Stimulated activated CD8-positive, alpha-beta memory T cell treated with anti-CD3 and anti-CD28 coated beads, Interleukin-4, amount 100 ng/mL, for 24 hours (primary cell): Measurements from ENCODE around the gene SBK2.

Experiments used
- DNase-seq: peaks from one replicate; pipeline ENCODE4 v3.0.0-alpha.2; 2020; ENCODE audit warnings: low read depth

Gene SBK2

DNA sequence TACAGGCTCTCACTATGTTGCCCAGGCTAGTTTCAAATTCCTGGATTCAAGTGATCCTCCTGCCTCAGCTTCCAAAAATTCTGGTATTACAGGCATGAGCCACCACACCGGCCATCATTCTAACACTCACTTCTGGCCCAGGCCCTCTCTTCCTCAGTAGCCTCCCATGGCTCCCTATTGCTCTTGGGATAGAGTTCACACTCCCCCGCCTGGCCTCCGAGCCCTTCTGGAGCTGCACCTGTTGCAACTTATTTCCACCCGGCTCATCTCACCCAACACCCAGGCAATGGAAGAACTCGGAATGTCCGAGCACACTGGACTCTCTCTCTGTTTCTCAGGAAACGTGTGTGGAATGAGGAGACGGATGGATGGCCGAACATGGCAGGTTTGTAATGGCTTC, 17.4 kb upstream of the SBK2 start:
- no peak for DNase-seq

DNA sequence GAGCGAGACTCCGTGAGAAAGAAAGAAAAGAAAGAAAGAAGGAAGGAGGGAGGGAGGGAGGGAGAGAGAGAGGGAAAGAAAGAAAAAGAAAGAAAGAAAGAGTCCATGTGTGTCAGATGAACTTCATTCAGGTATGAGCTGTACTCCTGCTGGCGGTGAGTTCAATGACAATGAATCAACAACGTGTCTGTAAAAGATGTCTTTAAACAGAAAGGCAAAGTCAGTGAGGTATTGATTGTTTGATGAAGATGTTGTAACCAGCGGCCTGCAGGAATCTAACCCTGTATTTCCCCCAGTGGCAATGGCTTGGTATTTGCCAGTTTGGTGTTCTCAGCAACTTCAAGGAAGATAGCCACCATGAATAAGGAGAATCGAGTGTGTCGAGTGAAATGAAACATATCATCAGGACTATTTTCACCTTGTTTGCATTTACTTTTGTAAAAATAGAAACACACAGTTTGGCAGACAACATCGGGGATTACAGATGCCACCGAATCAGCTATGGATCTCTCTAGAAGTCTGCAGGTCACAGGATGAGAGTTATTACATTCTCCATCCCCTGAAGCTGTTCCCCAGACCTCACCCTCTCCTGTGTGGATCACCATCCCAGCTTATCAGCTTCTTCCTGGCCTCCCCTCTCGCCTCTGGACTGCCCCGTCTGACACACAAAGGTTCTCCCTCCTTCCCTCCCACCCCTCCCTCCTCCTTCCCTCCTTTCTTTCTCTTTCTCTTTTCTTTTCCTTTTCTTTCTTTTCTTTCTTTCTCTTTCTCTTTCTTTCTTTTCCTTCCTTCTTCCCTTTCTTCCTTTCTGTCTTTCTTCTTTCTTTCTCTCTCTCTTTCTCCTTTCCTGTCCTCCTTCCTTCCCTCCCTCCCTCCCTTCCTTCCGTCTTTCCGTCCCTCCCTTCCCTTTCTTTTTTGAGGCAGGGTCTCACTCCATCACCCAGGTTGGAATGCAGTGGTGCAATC, 16.6 kb upstream of the SBK2 start:
- no peak for DNase-seq

DNA sequence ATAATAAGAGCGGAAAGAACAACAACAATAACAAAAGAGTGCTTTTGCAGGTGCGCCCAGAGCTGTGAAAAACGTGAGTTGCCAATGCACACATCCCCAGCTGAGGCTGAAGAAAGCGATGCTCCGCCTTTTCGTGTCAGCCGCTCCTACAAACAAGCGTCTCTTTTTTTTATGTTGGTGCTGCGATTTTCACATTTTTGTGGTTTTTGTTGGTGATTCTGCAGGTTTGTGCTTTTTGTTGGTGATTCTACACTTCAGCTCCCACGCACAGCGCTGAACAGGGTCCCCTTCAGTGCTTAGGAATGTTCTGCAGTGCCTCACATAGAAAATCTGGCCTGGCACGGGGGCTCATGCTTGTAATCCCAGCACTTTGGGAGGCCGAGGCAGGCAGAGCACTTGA, 15.7 kb upstream of the SBK2 start:
- no peak for DNase-seq

DNA sequence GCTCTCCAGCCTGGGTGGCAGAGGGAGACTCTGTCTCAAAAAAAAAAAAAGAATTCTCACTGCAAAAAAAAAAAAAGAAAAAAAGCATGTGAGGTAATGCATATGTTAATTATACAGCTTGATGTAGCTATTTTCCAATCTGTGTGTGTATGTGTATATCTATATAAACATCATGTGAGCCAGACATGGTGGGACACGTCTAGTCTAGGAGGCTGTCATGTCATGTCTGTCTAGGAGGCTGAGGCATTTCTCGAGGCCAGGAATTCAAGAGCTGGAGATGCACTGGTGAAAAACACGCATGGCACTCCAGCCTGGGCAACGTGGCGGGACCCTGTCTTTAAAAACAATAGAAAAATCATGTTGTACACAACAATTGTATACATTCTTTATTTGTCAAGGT, 15.3 kb upstream of the SBK2 start:
- no peak for DNase-seq

DNA sequence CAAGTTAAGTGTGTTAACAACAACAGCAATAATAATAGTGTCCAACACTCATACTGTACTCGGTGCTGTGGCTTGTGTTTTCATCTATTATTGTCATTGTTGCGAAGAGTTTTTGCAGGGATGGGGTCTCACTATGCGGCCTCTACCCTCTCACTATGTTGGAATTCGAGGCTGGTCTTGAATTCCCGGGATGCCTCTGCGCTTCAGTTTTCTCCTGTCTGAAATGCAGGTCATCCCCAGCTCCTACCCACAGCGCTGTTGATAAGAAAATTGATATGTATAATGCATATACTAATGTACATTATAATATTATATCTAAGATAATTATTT, 13.4 kb upstream of the SBK2 start:
- no peak for DNase-seq

DNA sequence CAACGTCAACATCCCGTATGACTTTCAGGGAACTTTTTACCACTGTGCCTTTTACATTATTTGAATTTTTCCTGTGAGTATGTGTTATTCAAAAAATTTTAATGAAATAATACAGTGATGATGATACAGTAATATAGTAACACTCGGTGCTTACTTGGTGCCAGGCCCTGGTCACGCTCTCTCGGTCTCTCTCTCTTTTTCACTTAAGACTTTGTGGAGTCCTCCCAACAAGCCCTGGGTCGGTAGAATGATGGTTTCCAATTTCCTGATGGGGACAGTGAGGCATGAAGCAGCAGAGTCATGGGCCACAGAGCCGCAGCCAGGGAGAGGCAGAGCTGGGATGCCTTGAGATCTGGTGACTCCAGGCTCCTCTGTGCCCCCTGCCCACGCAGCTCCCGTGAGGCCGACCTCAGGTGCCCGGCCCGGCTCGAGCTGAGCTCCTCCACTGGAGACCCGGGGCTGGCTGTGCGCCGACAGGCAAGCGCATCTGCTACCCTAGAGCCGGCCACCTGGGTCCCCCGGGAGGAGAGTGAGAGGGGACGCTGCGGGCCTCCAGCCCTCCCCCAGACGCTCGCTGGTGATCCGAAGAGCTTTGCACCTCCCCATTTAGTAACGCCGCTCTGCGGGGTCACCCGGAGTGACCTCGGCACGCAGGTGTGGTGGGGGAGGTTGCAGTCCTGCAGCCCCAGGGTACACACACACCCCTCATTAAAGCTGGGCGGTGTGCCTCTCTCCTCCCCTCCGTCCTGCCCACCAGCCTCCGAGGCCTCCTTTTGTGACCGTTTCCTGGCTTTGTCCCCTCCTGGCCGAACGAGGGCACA, 12.8 kb upstream of the SBK2 start:
- no peak for DNase-seq

DNA sequence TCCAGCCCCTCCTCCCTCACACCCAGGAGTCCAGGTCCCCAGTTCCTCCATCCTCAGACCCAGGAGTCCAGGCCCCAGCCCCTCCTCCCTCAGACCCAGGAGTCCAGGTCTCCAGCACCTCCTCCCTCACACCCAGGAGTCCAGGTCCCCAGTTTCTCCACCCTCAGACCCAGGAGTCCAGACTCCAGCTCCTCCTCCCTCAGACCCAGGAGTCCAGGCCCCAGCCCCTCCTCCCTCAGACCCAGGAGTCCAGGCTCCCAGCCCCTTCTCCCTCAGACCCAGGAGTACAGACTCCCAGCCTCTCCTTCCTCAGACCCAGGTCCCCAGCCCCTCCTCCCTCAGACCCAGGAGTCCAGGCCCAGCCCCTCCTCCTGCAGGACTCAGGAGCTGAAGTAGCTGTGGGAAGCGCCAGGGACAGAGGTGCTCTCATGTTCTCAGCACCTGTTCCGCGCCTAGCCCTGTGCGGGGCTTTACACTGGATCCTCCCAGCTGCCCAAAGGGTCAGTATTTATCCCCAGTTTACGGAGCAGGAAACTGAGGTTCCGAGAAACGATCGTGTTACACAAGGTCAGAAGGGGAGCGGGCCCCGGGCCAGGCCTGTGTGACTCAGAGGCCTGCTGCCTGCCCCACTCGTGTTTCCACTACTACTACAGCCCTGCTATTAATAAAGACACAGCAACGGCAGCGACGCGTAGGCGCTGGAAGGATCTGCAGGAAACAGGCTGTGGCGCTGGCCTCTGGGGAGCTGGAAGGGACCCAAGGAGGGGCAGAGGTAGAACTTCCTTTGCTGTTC, 10.1 kb upstream of the SBK2 start:
- no peak for DNase-seq

DNA sequence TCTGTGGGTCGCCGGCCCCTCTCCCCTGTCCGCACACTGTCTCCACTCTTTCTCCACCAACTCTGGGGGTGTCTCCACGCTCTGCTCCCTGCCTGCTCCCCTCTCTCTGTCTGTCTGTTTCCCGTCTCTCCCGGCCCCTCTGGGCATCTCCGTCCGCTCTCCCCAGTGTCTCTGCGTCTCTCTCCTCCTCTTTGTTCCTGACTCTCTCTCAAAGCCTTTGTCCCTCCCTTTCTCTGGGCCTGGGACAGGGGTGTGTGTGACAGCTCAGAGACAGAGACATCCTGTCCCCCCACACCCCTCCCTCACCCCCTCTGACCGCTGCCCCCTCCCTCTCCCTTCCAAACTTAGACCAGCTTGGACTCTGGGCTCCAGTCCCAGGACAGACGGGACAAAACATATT, 9.1 kb upstream of the SBK2 start:
- no peak for DNase-seq

DNA sequence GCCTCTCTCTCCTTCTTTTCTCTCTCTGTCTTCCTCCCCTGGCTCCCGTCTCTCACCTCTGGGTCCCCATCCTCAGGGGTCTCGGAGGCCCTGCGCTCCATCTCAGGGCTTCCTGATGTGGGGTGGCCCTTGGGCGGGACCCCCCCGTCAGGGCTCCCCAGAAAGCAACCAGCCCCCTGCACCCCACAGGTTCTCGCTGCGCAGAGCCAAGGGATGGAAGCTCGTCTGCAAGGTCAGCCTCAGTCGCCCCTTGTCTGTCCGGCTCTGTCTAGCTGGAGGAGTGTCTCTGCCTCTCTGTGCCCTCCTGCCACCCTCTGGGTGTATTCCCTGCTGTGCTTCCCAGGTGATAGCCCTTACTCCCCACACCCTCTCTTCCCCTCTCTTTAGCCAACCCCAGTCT, 8.5 kb upstream of the SBK2 start, which contains the start of gene SBK3:
Gene SBK3 (minus strand): TSS at position 101 of the 400 bp plus-strand sequence. CDS start 0 bp downstream, at position 101.
- no peak for DNase-seq

DNA sequence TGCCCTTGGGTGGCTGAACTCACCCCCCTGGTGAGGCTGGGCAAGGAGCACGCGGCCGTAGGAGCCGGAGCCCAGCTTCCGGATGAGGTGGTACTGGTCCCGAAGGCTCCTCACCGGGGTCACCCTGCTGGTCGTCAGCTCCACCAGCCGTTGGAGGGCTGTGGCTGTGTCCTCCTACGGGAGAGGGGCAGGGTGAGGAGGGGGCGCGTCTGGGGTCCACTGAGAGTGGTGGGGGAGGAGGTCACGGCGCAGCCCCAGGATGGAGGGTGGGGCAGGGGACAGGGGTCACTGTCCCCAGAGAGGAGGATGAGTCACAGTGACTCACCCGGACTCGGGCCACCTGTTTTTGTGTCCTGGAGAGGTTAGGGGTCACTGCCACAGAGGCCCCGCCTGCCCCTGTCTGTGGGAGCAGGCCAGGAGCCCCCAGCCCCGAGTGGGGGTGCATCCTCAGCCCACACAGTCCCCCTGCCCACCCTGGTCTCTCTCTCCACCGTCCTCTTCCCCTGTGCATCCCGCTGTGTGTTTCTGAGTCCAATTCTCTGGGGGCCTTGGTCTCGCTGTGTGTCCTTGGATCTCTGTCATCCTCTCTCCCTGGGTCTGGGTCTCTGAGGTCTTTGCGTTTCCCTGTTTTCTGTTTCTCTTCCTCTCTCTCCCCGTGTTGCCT, 8.0 kb upstream of the SBK2 start:
- DNase-seq: no peak

DNA sequence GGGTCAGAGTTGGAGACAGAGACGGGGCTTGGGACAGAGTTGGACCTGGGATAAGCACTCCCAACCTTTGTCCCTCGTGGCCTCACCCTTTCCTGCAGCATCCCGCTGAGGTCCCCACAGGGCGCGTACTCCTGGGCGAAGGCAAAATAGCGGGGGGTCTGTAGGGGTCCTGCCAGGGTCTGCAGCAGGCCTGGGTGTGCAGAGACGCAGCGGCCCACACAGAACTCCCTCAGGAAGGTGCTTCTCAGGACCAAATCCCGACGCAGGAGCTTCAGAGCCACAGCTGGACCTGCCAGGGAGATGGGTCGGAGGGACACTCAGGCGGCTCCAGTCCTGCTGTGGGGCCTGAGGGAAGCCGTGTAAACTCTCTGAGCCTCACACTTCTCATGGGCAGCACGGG, 7.1 kb upstream of the SBK2 start:
- DNase-seq: no peak

DNA sequence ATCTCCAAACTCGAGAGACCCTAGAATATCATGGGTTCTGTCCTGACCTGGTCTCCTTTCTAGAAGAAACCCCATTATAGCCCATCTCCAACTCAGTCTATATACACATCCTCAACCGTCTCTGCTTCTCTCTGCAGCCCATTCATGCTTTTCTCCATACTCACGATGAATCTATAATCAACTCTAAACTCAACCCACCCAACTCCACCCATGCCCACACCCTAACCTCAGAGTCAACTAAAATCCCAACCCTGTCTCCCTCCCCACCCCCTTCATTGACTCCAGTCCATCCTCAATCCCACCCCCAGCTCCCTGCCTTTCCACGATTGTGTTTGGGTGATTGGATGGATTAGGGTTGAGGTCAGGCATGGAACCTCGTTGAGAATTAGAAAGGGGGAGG, 6.6 kb upstream of the SBK2 start:
- no peak for DNase-seq

DNA sequence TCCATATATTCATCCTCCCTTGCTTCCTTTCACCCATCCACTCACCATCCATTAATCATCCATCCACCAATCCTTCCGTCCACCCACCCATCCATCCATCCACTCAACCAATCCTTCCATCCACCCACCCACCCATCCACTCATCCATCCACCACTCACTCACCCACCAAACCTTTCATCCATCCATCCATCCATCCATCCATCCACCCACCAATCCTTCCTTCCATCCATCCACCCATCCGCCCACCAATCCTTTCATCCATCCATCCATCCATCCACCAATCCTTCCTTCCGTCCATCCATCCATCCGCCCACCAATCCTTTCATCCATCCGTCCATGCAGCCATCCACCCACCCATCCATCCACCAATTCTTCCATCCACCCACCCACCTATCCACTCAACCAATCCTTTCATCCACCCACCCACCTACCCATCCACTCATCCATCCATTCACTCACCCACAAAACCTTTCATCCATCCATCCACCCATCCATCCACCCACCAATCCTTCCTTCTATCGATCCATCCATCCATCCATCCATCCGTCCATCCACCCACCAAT, 5.4 kb upstream of the SBK2 start:
- DNase-seq: no peak

DNA sequence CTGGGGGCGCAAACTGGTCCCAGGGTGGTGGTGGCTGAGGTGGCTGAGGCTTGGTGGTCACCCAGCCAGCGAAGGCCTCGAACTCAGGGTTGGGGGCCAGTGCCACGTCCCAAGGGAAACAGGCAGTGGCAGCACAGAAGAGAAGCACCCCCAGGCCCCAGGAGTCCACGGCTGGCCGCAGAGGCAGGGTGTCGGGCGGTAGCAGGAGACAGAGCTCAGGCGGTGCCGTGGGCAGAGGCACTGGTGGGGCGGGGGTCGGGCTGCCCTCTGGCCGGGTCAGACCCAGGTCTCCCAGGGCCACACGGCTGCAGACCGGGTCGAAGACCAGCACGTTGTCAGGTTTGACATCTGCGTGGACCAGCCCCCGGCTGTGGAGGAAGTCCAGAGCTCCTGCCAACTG, 4.2 kb upstream of the SBK2 start:
- no peak for DNase-seq

DNA sequence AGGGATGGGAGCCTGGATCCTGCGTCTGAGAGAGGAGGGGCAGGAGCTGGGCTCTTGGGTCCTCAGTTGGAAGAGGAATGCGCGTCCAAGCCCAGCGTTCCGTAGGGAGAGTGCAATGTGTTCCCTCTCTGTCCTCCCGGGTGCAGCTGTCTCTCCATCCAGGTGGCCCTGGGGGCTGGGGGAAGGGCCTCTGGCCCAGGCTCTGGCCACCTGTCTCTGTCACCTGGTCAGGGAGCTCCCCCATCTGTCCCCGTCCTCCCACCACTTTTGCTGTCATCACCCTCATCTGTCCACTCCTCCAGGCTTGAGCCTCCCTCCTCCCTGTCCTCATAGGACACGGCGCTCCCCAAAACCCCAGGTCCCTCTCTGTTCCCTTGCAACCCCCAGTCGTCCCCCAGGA, 3.7 kb upstream of the SBK2 start:
- no peak for DNase-seq

DNA sequence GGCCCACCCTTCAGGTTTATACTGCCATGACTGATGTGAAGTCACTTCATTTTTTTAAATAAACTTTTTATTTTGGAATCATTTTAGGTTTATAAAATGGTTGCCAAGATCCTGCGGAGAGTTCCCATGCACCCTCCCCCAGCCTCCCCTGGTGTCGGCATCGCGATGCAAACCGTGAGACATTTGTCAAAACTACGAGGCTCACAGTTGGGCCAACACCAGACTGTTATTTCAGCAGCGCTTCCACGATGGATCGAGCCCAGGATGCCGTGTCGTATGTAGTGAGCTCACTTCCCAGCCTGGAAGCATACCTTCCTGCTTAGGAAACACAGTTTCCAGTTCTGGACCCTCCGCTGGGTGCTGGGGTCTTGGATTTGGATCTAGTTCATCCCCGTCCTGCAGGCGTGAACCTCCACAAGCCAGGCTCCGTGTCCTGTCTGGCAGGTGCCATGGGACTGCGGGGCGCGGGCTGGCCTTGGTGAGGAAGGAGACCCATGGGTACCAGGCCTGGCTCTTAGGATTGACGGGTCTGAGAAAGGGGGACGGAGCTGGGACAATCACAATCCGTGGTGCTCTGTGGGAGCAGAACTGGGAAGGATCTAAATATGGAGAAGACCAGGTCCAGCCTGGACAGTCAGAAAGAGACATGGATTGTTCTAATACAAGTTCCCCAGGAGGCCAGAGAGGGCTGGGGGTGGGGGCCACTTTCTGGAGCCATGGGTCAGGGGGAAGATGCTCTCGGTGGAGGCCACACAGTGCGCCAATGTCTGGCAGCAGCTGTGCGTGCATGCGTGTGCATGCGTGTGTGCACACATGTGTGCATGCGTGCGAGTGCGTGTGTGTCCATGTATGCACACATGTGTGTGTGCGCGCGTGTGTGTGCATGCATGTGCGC, 2.4 kb upstream of the SBK2 start:
- DNase-seq: no peak

DNA sequence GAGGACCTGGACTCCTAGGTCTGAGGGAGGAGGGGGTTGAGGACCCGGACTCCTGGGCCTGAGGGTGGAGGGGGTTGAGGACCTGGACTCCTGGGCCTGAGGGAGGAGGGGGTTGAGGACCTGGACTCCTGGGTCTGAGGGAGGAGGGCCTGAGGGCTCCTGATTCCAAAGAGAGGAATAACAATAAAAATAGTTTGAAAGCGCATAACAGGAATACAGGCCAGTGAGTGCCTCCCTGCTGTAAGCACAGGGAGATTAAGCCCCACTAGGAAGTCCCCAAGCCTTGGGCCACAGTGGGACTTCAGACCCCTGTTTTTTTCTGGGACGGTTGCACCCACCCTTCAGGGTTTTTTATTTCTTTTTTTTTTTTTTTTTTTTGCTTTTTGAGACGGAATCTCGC, 1.2 kb upstream of the SBK2 start:
- DNase-seq: no peak

DNA sequence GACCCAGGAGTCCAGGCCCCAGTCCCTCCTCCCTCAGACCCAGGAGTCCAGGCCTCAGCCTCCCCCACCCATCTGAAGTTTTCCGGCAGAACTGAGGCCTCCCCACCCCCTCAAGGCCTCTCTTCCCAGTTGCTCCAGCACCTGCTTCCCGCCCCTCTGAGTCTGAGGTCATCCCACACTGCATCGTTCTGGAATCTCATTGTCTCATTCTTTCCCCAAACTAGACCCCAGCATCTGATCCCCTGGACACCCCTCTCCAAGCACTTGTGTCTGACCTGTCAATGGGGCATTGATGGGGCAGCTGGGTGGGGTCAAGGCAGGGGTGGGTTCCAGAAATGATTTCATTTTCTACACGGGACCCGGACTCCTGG, 793 bp upstream of the SBK2 start:
- no peak for DNase-seq

DNA sequence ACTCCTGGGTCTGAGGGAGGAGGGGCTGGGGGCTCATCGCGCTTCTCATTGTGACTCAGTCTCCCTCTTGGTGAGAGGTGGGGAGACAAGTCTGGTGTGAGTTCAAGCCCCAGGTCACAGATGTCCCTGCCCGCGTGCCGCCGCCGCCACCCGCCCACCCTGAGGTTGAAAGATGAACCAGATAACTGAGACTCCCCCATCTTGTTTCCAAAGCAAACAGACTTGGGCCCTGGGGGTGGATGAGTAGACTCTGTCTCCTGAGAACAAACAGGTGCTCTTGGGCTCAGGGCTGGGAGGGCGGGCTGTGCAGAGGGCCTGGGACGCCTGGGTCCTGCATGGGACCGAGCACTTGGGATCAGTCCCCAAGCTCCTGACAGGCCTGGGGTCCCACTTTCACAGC, 567 bp downstream of the SBK2 start:
- no peak for DNase-seq

DNA sequence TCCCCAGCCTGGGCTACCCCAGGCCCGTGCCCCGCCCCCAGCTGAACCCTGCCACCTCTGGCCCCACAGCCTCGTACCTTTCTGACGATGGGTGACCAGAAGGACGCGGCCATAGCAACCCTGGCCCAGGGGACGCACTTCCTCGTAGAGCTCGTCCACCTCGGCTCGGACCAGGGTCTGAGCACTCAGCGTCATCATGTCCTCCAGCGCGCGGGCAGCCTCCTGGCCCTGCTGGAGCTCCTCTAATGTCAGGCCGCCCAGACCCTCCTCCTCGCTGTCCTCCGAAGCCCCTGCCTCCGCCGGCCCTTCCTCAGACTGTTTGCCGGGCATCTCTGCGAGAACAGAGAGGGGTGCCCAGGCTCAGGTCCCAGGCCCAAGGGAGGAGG, 975 bp downstream of the SBK2 start:
- DNase-seq: no peak
